GM11168 (cell line): ENCODE measurements around the gene MCC.

Experiments
- in situ Hi-C: fragments of 300-500 bp; cut with MboI; formaldehyde crosslinking; loops from one replicate; pipeline ENCODE4 v1.12.0; 2022; ENCODE audit warnings: low sequenced_read_pairs; ENCODE audit not compliant: unreplicated experiment

Gene MCC

GRCh38 chr5:113337515-113338415 lies 150.5 kb downstream of the MCC start:
- in situ Hi-C loops = no loop called here

DNA sequence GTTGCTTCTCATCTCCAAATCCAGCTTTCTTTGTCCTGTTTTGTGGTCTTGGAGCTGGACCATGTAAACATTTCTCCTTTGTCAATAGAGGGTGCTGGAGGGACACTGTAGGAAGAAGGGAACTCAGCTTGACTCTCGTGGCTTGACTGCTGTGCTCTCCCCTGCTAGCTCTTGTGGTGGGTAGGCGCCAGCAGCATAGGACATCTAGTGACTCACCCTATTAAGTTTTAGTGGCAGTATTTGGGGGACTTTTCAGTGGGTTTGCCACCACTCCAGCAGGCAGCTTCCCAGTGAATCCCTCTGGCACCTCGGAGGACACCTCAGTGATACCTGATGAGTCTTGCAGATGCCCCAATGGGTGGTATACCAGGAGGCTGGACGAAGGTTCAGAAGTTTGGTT lies 151.3 kb downstream of the MCC start:
- in situ Hi-C loops = no loop called here

GRCh38 chr5:113333411-113333810 lies 154.8 kb downstream of the MCC start:
- in situ Hi-C loops = no loop called here

GRCh38 chr5:113331209-113331551 lies 157.1 kb downstream of the MCC start:
- in situ Hi-C loops = no loop called here

DNA sequence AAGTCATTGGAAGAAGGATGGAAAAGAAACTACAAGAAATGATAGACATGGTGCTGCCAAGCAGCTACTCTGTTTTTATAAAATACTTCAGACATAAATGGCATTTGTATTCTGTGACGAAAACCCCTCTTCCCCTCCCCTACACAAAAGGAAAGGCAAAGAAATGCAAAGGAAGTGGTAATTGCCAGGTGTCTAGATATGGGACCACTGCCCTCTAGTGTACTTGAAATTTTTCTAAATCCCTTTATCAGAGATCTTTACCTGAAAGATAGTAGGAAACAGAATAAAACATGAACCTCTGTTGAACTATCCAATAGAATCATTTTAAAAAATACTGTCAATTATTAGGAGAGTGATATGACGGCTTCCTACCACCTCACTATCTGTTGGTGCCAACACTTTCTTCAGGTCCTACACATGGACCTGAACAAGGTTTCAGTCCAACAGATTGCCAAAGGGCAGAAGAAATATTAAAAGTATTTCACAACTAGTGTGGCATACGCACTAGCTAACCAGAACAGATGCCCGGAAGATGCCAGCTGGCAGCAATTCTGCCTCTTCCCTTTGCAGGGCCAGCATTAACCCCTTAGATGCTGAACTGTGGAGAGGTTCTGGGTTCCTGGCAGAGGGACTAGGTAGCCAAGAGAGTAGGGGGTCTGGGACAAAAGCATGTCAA lies 157.6 kb downstream of the MCC start:
- in situ Hi-C loops = no loop called here

GRCh38 chr5:113329981-113330380 lies 158.3 kb downstream of the MCC start:
- in situ Hi-C loops = no loop called here

DNA sequence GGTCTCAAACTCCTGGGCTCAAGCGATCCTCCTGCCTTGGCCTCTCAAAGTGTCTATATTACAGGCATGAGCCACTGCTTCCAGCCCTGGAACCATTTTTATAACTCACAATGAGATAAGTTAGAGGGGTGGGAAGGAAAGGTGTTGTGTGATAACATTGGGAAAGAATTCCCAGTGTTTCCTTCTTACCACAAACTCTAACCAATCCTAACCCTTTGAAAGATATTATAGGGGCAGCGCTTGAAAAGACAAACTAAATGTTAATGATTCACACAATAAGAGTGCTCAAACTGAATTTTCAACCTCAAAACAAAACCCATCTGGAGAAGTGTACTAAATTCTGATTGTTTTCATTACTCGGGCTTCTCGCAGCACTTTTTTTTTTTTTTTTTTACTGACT lies 163.2 kb downstream of the MCC start:
- in situ Hi-C loops = no loop called here

- in situ Hi-C loops = no loop called here
These were observed 167.0 kb downstream of the MCC start for GRCh38 chr5:113321276-113321675.

- in situ Hi-C loops = no loop called here
These were observed 167.9 kb downstream of the MCC start for GRCh38 chr5:113320273-113320780.

DNA sequence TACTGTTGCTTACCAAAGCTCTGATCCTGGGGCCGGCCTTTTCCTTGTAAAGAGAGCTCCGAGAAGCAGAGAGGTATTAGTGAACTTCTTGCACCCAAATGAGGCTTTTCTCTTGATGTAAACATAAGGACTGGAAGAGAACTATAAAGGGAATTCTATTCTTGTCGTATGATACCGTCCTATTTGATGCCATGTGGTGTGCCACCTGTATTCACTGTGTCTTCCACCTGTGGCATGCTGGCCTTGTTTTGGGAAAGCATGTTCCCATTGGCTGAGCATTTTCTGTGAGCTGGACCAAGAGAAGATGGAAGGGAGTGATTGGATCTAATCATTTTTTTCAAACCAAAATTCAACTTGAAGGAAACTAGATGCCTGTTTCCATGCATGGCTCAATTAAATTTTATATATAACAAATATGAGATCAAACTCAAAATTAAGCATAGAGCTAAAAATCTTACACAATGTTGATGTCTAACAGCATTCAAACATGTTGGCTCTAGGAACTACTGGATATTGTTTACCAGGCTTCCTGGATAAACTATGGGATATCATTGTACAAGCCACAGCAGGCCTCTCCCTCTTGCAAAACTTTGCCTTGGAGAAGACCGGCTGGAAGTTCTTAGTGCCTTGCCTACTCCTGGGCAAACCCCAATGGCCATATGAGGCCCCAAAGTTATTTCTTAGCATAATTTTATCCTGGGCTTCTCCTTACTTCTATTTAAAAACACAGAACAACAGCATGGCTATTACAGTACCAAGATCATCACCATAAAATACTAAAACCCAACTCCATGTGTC lies 168.8 kb downstream of the MCC start:
- in situ Hi-C loops = no loop called here

DNA sequence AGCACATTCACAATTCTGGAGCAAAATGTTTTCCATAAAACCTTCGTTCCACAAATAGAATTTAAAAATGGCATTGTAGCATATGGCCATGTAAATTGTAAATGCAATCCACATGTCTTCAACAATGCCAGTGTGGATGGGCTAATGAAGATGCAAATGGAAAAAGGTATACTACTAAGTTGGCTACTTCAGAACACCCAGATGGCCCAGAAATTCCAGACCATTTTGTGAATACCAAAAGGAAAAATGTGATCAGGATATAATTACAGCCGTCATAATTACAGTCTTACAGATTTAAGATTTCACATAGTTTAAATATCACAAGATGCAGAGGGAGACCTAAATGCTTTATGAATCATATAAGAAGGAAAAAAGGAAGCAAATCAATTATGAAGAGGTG lies 170.6 kb downstream of the MCC start:
- in situ Hi-C loops = no loop called here

GRCh38 chr5:113311301-113311700 lies 177.0 kb downstream of the MCC start:
- in situ Hi-C loops = no loop called here

GRCh38 chr5:113302120-113302519 lies 186.1 kb downstream of the MCC start:
- in situ Hi-C loops = no loop called here

DNA sequence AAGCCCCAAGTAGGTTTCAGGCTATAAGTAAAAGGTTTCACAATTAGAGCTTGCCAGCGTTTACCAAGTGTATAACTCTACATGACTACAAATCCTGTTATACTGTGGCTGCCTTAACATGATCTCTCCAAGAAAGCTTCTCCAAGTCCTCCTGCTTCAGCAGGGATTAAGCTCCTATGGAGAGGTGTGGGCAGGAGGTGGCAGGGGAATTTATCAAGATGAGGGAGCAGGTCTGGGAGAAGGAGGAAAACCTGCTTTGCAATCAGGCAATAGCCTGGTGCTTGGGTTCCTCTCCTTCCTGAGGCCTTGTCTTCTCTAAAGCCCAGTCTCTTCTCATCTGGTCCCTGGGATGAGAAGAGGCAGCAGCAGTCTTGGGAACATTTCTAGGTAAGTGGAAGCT lies 188.7 kb downstream of the MCC start:
- in situ Hi-C loops = no loop called here

DNA sequence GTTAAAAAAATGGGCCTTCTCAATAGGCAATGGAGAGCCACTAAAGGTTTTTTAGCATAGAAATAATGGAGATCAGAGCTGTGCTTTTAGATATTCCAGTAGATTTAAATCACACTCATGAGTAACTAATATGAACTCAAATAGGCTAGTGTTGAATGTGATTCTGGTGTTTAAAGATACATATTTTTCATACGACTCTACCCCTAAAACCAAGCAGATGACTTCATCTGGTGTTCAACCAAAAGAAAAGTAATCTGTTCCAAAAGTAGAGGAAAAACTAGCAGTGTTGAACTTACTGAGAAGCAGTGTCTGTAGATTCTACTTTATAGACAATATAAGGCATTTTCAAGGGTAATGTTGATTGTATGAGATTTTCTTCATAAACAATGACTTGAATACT lies 191.6 kb downstream of the MCC start:
- in situ Hi-C loops = no loop called here

GRCh38 chr5:113295111-113295539 lies 193.1 kb downstream of the MCC start:
- in situ Hi-C loops = no loop called here

DNA sequence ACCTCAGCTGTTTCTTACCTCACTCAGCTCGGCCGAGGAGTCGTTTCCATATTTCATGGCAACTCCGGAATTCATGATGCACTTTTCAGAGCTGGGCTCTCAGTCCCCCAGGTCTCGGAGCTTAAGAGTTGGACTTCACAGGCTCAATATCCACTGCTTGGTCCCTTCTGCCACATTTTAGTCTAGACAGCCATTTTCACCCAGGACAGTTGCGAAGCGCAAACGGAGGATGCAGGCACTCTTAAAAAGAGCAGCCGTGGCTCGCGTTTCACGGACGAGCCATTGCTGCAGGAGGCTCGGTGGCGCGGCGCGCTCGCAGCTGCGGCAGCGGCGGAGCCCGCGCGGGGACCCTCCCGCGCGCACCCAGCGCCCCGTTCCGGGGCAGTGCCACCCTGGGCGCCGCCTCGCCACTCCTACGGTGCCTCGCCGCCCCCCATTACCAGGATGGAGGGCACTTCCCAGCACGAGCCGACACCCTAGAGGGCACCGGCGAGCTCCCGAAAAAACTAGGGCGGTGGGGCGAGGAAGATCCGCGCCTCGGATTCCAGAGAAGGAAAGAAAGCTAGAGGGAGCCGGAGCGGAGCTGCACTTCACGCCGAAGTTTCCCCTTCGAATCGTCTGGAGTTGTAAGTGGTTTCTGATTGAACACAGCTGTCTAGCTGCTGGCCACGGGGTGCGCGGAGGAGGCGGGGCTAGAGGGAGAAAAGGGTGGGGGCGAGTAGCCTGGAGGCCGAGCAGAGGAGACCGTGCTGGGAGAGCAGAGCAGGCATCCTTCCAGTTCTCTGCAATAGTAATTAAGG lies 193.7 kb downstream of the MCC start:
- in situ Hi-C loops = no loop called here

DNA sequence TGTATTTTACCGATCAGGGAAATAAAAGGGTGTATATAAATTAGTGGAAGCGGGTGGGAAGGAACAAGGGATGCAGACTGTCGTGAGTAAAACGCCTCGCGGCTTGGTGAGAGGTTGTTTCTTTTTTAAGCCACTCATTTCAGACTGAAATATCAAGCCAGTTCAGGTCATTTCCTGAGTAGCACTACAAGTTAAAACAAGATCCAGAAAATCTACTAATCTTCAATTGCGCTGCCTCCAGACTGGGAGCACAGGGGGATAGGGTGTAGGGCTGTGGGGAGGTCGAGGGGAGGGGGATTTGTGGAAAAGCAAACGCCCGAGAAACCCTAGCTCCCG lies 194.3 kb downstream of the MCC start:
- in situ Hi-C loops = no loop called here

DNA sequence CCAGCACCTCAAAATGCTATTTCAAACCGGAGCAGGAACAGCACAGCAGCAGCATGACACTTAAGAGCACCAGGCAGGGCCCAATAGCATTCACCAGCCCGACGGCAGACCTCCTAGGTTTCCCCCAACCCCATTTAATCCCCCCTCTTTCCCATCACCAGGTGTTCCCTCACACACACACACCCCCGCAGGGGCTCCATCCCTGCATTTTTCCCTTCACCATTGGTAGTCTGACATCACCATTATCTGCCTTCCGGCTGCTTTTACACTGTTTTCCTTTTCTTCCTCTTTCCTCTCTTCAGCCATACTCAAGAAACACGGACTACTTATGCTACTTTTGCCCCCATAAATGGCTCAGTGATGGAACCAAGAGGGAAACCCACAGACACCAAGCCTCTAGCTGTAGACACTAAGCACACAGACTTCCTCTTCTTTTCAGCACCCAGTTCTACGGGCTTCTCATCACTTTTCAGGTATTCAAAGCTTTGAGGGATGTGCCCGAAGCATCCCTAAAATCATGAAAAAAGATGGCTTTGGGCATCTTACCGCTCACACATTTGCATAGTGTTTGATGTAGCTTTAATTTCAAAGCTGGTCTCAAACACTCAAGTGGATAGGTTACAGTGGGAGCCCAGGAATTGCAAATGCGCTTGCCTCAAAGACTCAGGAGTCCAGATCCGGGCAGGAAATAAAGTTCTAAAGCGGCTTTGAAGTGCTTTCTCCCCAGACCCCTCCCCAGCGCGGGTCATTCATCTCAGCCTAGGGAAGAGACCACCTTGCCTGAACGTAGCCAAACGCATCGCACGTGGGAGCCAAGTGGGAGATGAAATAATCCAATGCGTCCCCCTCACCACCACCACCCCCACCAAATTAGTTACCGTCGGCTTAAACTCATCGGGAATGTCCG lies 194.9 kb downstream of the MCC start:
- in situ Hi-C loops = no loop called here
